ENCODE measurements around the gene PEX14.
A peak's percentile ranks its signal among the peaks of the same experiment; 100 is the strongest.

Gene PEX14

GRCh38 chr1:10649517-10650201, 174.9 kb downstream of the PEX14 start:
- TF ChIP-seq ZBTB7A (IDR thresholded peaks at IDR 0.05; ENCODE audit: low read depth) (no peak), CEBPB (IDR thresholded peaks at IDR 0.05) (no peak), MAX (IDR thresholded peaks at IDR 0.05) (no peak), YY1 (IDR thresholded peaks at IDR 0.05; ENCODE audit: low read depth) (no peak)

- no peak for TF ChIP-seq EP300 (IDR thresholded peaks at IDR 0.05; ENCODE audit: borderline replicate concordance)
- no peak for TF ChIP-seq EGR1 (IDR thresholded peaks at IDR 0.05)
- TF ChIP-seq NFIC (IDR thresholded peaks at IDR 0.05): no peak
- no peak for TF ChIP-seq TCF12 (IDR thresholded peaks at IDR 0.05; ENCODE audit: low read depth)
- TF ChIP-seq TEAD4 (IDR thresholded peaks at IDR 0.05): no peak
- no peak for TF ChIP-seq TAF1 (IDR thresholded peaks at IDR 0.05; ENCODE audit: low read depth)
- no peak for TF ChIP-seq ZBTB7A (IDR thresholded peaks at IDR 0.05; ENCODE audit: low read depth)
- no peak for TF ChIP-seq REST (IDR thresholded peaks at IDR 0.05; ENCODE audit: low read depth)
- TF ChIP-seq YY1 (IDR thresholded peaks at IDR 0.05; ENCODE audit: low read depth): no peak
- TF ChIP-seq FOXM1 (IDR thresholded peaks at IDR 0.05; ENCODE audit: borderline replicate concordance, low read depth): no peak
- TF ChIP-seq USF1 (IDR thresholded peaks at IDR 0.05): no peak
- TF ChIP-seq CEBPB (IDR thresholded peaks at IDR 0.05): no peak
- TF ChIP-seq CREB1 (IDR thresholded peaks at IDR 0.05; ENCODE audit: low read depth): no peak
- no peak for TF ChIP-seq MAX (IDR thresholded peaks at IDR 0.05)
- TF ChIP-seq RAD21 (IDR thresholded peaks at IDR 0.05; ENCODE audit: low read depth): no peak
These were observed 176.0 kb downstream of the PEX14 start for GRCh38 chr1:10650556-10651388.

GRCh38 chr1:10651389-10651766, 176.6 kb downstream of the PEX14 start:
- TF ChIP-seq MAX (IDR thresholded peaks at IDR 0.05): peak; percentile 59
- TF ChIP-seq ZBTB7A (IDR thresholded peaks at IDR 0.05; ENCODE audit: low read depth): no peak

- TF ChIP-seq CEBPB (IDR thresholded peaks at IDR 0.05) (no peak), YY1 (IDR thresholded peaks at IDR 0.05; ENCODE audit: low read depth) (no peak), MAX (IDR thresholded peaks at IDR 0.05) (peak; percentile 70), ZBTB7A (IDR thresholded peaks at IDR 0.05; ENCODE audit: low read depth) (no peak), TAF1 (IDR thresholded peaks at IDR 0.05; ENCODE audit: low read depth) (no peak), NFIC (IDR thresholded peaks at IDR 0.05) (no peak), REST (IDR thresholded peaks at IDR 0.05; ENCODE audit: low read depth) (no peak), EP300 (IDR thresholded peaks at IDR 0.05; ENCODE audit: borderline replicate concordance) (no peak), USF1 (IDR thresholded peaks at IDR 0.05) (peak; percentile 83), EGR1 (IDR thresholded peaks at IDR 0.05) (no peak), FOXM1 (IDR thresholded peaks at IDR 0.05; ENCODE audit: borderline replicate concordance, low read depth) (no peak), CREB1 (IDR thresholded peaks at IDR 0.05; ENCODE audit: low read depth) (no peak), TEAD4 (IDR thresholded peaks at IDR 0.05) (no peak)
These were observed 177.0 kb downstream of the PEX14 start for GRCh38 chr1:10651793-10652192.

GRCh38 chr1:10652626-10653025, 177.9 kb downstream of the PEX14 start:
- no peak for TF ChIP-seq TEAD4 (IDR thresholded peaks at IDR 0.05)
- no peak for TF ChIP-seq EGR1 (IDR thresholded peaks at IDR 0.05)
- TF ChIP-seq YY1 (IDR thresholded peaks at IDR 0.05; ENCODE audit: low read depth): no peak

Measured in Ishikawa (cell line).